WERI-Rb-1 (cell line): ENCODE results near the gene ZNF622.

Experiments
- DNase-seq: peaks from one replicate; pipeline ENCODE4 v3.0.0-alpha.2; 2020
- H3K27ac ChIP-seq: fragments of 250-450 bp; sonication (Bioruptor Pico); 2 replicates; pipeline ENCODE4 v1.5.1; 2020; ENCODE audit warnings: mild to moderate bottlenecking, moderate library complexity
- H3K27me3 ChIP-seq: fragments of 250-450 bp; sonication (Bioruptor Pico); 2 replicates; pipeline ENCODE4 v1.5.1; 2021; ENCODE audit warnings: mild to moderate bottlenecking, low read depth, moderate library complexity; ENCODE audit not compliant: insufficient read depth, severe bottlenecking
- H3K36me3 ChIP-seq: fragments of 250-450 bp; sonication (Bioruptor Pico); 2 replicates; pipeline ENCODE4 v1.5.1; 2020; ENCODE audit warnings: mild to moderate bottlenecking, moderate library complexity
- H3K4me3 ChIP-seq: 2 replicates; pipeline ENCODE4 v1.5.1; 2011; ENCODE audit warnings: low read depth, mild to moderate bottlenecking, control low read depth, low read length
- H3K9me3 ChIP-seq: fragments of 250-450 bp; sonication (Bioruptor Pico); 2 replicates; pipeline ENCODE4 v1.5.1; 2021; ENCODE audit warnings: mild to moderate bottlenecking, moderate library complexity; ENCODE audit not compliant: severe bottlenecking
- TF ChIP-seq, protein P1 (sequence below): IDR thresholded peaks from 2 replicates; pipeline ENCODE4 v1.5.1; 2011; ENCODE audit warnings: low read depth, mild to moderate bottlenecking, control low read depth, inconsistent platforms, low read length

ZNF622 gene

GRCh38 chr5:16411235-16411634, 54.4 kb downstream of the ZNF622 start:
- H3K27me3 ChIP-seq = no peaks in the 10 kb centered on the region
- no peak for DNase-seq
- no peak overlapping the region for H3K27ac ChIP-seq
- no peak overlapping the region for H3K4me3 ChIP-seq
- TF ChIP-seq, protein P1, sequence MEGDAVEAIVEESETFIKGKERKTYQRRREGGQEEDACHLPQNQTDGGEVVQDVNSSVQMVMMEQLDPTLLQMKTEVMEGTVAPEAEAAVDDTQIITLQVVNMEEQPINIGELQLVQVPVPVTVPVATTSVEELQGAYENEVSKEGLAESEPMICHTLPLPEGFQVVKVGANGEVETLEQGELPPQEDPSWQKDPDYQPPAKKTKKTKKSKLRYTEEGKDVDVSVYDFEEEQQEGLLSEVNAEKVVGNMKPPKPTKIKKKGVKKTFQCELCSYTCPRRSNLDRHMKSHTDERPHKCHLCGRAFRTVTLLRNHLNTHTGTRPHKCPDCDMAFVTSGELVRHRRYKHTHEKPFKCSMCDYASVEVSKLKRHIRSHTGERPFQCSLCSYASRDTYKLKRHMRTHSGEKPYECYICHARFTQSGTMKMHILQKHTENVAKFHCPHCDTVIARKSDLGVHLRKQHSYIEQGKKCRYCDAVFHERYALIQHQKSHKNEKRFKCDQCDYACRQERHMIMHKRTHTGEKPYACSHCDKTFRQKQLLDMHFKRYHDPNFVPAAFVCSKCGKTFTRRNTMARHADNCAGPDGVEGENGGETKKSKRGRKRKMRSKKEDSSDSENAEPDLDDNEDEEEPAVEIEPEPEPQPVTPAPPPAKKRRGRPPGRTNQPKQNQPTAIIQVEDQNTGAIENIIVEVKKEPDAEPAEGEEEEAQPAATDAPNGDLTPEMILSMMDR = no peak
- H3K36me3 ChIP-seq = no peaks in the 10 kb centered on the region
- no peaks in the 10 kb centered on the region for H3K9me3 ChIP-seq

DNA sequence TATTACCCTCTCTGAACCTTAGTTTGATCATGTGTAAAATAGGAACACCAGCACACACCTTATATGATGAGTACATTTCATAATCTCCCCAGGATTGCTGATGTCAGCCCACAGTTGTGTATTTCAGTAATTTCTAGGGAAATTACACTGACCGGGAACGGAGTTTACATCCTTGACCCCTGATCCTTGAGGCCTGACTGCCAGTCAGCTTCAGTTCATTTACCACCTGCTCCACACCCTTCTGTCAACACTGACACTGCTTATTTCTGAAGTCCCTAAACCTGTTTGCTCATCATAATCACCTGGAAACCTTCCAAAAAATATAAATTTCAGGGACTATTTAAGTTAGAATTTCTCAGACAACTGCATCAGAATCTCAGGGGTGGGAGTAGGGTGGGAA, 55.3 kb downstream of the ZNF622 start:
- Histone ChIP-seq H3K4me3 (no peak overlapping the region), H3K36me3 (no peaks in the 10 kb centered on the region), H3K27me3 (no peaks in the 10 kb centered on the region), H3K27ac (no peak overlapping the region), H3K9me3 (no peaks in the 10 kb centered on the region)
- TF ChIP-seq, protein P1 = no peak
- DNase-seq = no peak

- Histone ChIP-seq H3K9me3 (no peaks in the 10 kb centered on the region), H3K36me3 (no peaks in the 10 kb centered on the region), H3K27me3 (no peaks in the 10 kb centered on the region), H3K27ac (no peak overlapping the region), H3K4me3 (no peak overlapping the region)
- no peak for DNase-seq
- TF ChIP-seq, protein P1 = no peak
Measured at GRCh38 chr5:16406630-16407029, 59.0 kb downstream of the ZNF622 start.

GRCh38 chr5:16406023-16406422, 59.6 kb downstream of the ZNF622 start:
- no peaks in the 10 kb centered on the region for H3K27me3 ChIP-seq
- TF ChIP-seq, protein P1 = no peak
- no peak for DNase-seq

More at GRCh38 chr5:16406023-16406422, 59.6 kb downstream of the ZNF622 start:
- Histone ChIP-seq H3K4me3 (no peak overlapping the region), H3K27ac (no peak overlapping the region), H3K9me3 (no peaks in the 10 kb centered on the region), H3K36me3 (no peaks in the 10 kb centered on the region)
